SU-DHL-6 (cell line): ENCODE data around the gene PGC.

Experiments
- CTCF ChIP-seq: fragments of 200-600 bp; sonication (generic); IDR thresholded peaks from one replicate; pipeline ENCODE4 v1.5.1; 2017; ENCODE audit warnings: antibody characterized with exemption, mild to moderate bottlenecking, low read length, moderate library complexity; ENCODE audit not compliant: insufficient read depth, poor library complexity, severe bottlenecking
- EZH2phosphoT487 ChIP-seq: fragments of 200-600 bp; sonication (generic), shearing (Covaris generic); conservative IDR thresholded peaks from 2 replicates; pipeline ENCODE4 v1.6.1; 2018; ENCODE audit warnings: mild to moderate bottlenecking, antibody characterized with exemption, low read length, moderate library complexity, mixed read lengths

- TF ChIP-seq CTCF (no peak), EZH2phosphoT487 (no peak)
Observed at GRCh38 chr6:41713650-41714291, 33.4 kb downstream of the PGC start.
